CD14-positive monocyte (primary cell): Measurements from ENCODE around the gene PLXNB1. TPM values are rescaled to one million over a fixed set of nuclear protein-coding genes. Genes with fewer than 3 reads are reported as not detected.

Source experiments
- DNase-seq, 3 donors: peaks; one replicate each; pipeline ENCODE4 v3.0.0-alpha.2; 2011 to 2022
- H2AFZ ChIP-seq: 2 replicates; pipeline ENCODE4 v1.6.0; 2012; ENCODE audit warnings: mild to moderate bottlenecking, low read depth, low read length, inconsistent platforms; ENCODE audit not compliant: insufficient read depth, poor library complexity, severe bottlenecking
- H3K27ac ChIP-seq, 2 donors: 1 replicate in 1 of 2; 2 replicates in 1 of 2; pipeline ENCODE4 v1.5.1; 2012 to 2013; ENCODE audit warnings: low read length in 2 of 2, control low read depth in 1 of 2, inconsistent platforms in 1 of 2, low read depth in 1 of 2, mild to moderate bottlenecking in 1 of 2
- H3K27me3 ChIP-seq, 2 donors: one replicate each; pipeline versions ENCODE4 v1.6.0 to v1.6.1; 2011 to 2013; ENCODE audit warnings: low read length in 2 of 2; ENCODE audit not compliant: control insufficient read depth in 2 of 2, insufficient read depth in 2 of 2
- H3K36me3 ChIP-seq, 2 donors: replicated peaks in 1 of 2; 1 replicate in 1 of 2; 2 replicates in 1 of 2; pipeline versions ENCODE4 v1.5.1 to v1.6.1; 2012 to 2013; ENCODE audit warnings: low read length in 2 of 2, control low read depth in 1 of 2, inconsistent platforms in 1 of 2, mild to moderate bottlenecking in 1 of 2; ENCODE audit not compliant: insufficient read depth in 2 of 2, control insufficient read depth in 1 of 2
- H3K4me1 ChIP-seq, 2 donors: 1 replicate in 1 of 2; 2 replicates in 1 of 2; pipeline versions ENCODE4 v1.5.1 to v1.6.1; 2012 to 2013; ENCODE audit warnings: low read length in 2 of 2, control low read depth in 1 of 2, inconsistent platforms in 1 of 2, mild to moderate bottlenecking in 1 of 2, moderate library complexity in 1 of 2; ENCODE audit not compliant: insufficient read depth in 2 of 2, control insufficient read depth in 1 of 2
- H3K4me2 ChIP-seq: replicated peaks from 2 replicates; pipeline ENCODE3; 2012; ENCODE audit warnings: low read length, moderate library complexity, mild to moderate bottlenecking; ENCODE audit not compliant: poor library complexity, severe bottlenecking; ENCODE audit errors: extremely low read depth
- H3K4me3 ChIP-seq, 3 experiments: fragments of 200-600 bp in 1 of 3; sonication (generic) in 1 of 3; replicated peaks in 1 of 3; 1 replicate in 2 of 3; 2 replicates in 1 of 3; pipeline ENCODE4 v1.5.1; 2011 to 2013; ENCODE audit warnings: low read length in 3 of 3, mild to moderate bottlenecking in 3 of 3, control low read depth in 2 of 3, low read depth in 2 of 3, inconsistent platforms in 1 of 3, moderate library complexity in 1 of 3
- H3K79me2 ChIP-seq: 2 replicates; pipeline ENCODE4 v1.6.0; 2012; ENCODE audit warnings: mild to moderate bottlenecking, control low read depth, inconsistent platforms, low read length, moderate library complexity; ENCODE audit not compliant: insufficient read depth
- H3K9ac ChIP-seq: 2 replicates; pipeline ENCODE4 v1.6.0; 2017; ENCODE audit warnings: low read length, mild to moderate bottlenecking; ENCODE audit not compliant: insufficient read depth, poor library complexity, severe bottlenecking
- H3K9me3 ChIP-seq, 2 donors: replicated peaks in 1 of 2; 1 replicate in 1 of 2; 2 replicates in 1 of 2; pipeline versions ENCODE4 v1.5.1 to v1.6.1; 2012 to 2013; ENCODE audit warnings: low read length in 2 of 2, control low read depth in 1 of 2; ENCODE audit not compliant: control insufficient read depth in 1 of 2, insufficient read depth in 1 of 2
- H4K20me1 ChIP-seq: 2 replicates; pipeline ENCODE4 v1.6.0; 2012; ENCODE audit warnings: mild to moderate bottlenecking, low read length, control low read depth, moderate library complexity; ENCODE audit not compliant: insufficient read depth
- H3K27ac Mint-ChIP-seq, 7 donors: one replicate each; pipeline ENCODE4 v1.8.0; 2020; ENCODE audit warnings: mild to moderate bottlenecking in 7 of 7, mixed read lengths in 7 of 7, moderate library complexity in 6 of 7, inconsistent platforms in 2 of 7
- H3K27me3 Mint-ChIP-seq, 3 donors: one replicate each; pipeline ENCODE4 v1.8.0; 2021 to 2022; ENCODE audit warnings: low read depth in 3 of 3, mild to moderate bottlenecking in 3 of 3, mixed read lengths in 3 of 3, moderate library complexity in 3 of 3, inconsistent platforms in 1 of 3
- H3K36me3 Mint-ChIP-seq, 2 donors: one replicate each; pipeline ENCODE4 v1.8.0; 2020; ENCODE audit warnings: mixed read lengths in 2 of 2, inconsistent platforms in 1 of 2, mild to moderate bottlenecking in 1 of 2
- H3K4me1 Mint-ChIP-seq: one replicate; pipeline ENCODE4 v1.8.0; 2020; ENCODE audit warnings: mild to moderate bottlenecking, mixed read lengths
- H3K4me3 Mint-ChIP-seq, 2 donors: one replicate each; pipeline ENCODE4 v1.8.0; 2020; ENCODE audit warnings: mild to moderate bottlenecking in 2 of 2, mixed read lengths in 2 of 2, moderate library complexity in 1 of 2
- H3K9me3 Mint-ChIP-seq, 7 donors: one replicate each; pipeline ENCODE4 v1.8.0; 2020 to 2022; ENCODE audit warnings: mixed read lengths in 7 of 7, mild to moderate bottlenecking in 6 of 7, moderate library complexity in 6 of 7, inconsistent platforms in 2 of 7
- WGBS: methylation state at CpG from one replicate; pipeline ENCODE4 v1.1.5; 2013; ENCODE audit warnings: missing lambda C conversion rate; ENCODE audit not compliant: insufficient coverage; 5-methylcytosine and 5-hydroxymethylcytosine counted together
- intact Hi-C, 2 donors: fragments of 100-400 bp; cut with micrococcal nuclease; formaldehyde crosslinking; loops; one replicate each; pipeline versions ENCODE4 v1.15.0 to v1.15.1; 2023
- polyA plus RNA-seq, 3 donors: library from polyadenylated mRNA; depleted of rRNA in 1 of 3; unstranded in 2 of 3; stranded (reverse) in 1 of 3; fragments of 300-500 nt in 2 of 3; fragments of >200 nt in 1 of 3; fragmentation: Illumina TruSeq in 2 of 3; gene quantifications; 1 replicate in 2 of 3; 2 replicates in 1 of 3; pipeline ENCODE4 v1.2.3, GENCODE V29; 2012 to 2021
- TF ChIP-seq, protein P1 (sequence below): fragments of 200-600 bp; IDR thresholded peaks from one replicate; pipeline ENCODE4 v1.8.0; 2022; ENCODE audit warnings: antibody characterized with exemption, mild to moderate bottlenecking

Gene PLXNB1
- polyA plus RNA-seq, 3 donors, result 0.14 to 4.3 TPM; not detected in 1

DNA sequence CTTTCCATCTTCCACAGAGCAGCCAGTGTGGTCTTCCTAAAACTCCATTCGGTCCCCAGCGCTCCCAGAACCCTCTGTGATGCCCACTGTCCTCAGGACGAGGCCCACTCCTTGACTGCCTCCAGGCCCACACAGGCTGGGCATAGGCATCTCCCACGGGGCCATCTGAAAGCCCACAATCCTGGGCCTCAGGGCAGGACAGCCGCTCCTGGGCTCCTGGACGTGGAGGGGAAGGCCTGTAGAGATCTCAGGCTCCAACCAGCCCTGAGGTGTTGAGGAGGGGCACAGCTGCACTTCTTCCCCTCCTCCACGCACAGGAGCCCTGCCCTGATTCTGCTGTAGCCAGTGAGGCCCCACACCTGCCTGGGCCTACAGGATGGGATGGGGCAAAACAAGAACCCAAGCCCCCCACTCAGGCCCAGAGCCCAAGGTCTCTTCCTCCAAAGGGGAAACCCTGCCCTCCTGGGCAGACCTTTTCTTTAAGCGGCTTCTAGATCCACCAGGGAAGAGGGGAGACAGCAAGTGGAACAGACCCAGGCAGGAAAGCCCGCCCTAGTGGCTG lies 48.2 kb upstream of the PLXNB1 start:
- H3K27me3 ChIP-seq, result no peaks in the 10 kb centered on the region
- H3K9ac ChIP-seq, result no peak overlapping the region
- H3K4me2 ChIP-seq, result no peak overlapping the region
- no peak for DNase-seq
- H3K36me3 ChIP-seq, result peaks cover 16 to 50% of the 10 kb centered on the region in 2 donors
- Mint-ChIP-seq H3K4me1 (peaks cover 18% of the 10 kb centered on the region), H3K27me3 (peaks cover 0 to 1% (median 0%) of the 10 kb centered on the region in 3 donors), H3K9me3 (no peaks in the 10 kb centered on the region), H3K36me3 (peaks cover 44 to 71% of the 10 kb centered on the region in 2 donors), H3K4me3 (no peak overlapping the region), H3K27ac (peak overlapping the region in 2 of 7 donors; percentile 57 to 59)
- H3K27ac ChIP-seq, result no peak overlapping the region
- peaks cover 5% of the 10 kb centered on the region for H3K79me2 ChIP-seq
- intact Hi-C loops, result no loop called here
- peaks cover 8% of the 10 kb centered on the region in 2 donors for H3K4me1 ChIP-seq
- H3K4me3 ChIP-seq, result no peak overlapping the region
- H2AFZ ChIP-seq, result no peak overlapping the region
- TF ChIP-seq, protein P1, sequence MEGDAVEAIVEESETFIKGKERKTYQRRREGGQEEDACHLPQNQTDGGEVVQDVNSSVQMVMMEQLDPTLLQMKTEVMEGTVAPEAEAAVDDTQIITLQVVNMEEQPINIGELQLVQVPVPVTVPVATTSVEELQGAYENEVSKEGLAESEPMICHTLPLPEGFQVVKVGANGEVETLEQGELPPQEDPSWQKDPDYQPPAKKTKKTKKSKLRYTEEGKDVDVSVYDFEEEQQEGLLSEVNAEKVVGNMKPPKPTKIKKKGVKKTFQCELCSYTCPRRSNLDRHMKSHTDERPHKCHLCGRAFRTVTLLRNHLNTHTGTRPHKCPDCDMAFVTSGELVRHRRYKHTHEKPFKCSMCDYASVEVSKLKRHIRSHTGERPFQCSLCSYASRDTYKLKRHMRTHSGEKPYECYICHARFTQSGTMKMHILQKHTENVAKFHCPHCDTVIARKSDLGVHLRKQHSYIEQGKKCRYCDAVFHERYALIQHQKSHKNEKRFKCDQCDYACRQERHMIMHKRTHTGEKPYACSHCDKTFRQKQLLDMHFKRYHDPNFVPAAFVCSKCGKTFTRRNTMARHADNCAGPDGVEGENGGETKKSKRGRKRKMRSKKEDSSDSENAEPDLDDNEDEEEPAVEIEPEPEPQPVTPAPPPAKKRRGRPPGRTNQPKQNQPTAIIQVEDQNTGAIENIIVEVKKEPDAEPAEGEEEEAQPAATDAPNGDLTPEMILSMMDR, result no peak
- no peaks in the 10 kb centered on the region for H3K9me3 ChIP-seq
- 95% methylated on average over 6 of the region's 9 CpGs for WGBS
- peaks cover 19% of the 10 kb centered on the region for H4K20me1 ChIP-seq

DNA sequence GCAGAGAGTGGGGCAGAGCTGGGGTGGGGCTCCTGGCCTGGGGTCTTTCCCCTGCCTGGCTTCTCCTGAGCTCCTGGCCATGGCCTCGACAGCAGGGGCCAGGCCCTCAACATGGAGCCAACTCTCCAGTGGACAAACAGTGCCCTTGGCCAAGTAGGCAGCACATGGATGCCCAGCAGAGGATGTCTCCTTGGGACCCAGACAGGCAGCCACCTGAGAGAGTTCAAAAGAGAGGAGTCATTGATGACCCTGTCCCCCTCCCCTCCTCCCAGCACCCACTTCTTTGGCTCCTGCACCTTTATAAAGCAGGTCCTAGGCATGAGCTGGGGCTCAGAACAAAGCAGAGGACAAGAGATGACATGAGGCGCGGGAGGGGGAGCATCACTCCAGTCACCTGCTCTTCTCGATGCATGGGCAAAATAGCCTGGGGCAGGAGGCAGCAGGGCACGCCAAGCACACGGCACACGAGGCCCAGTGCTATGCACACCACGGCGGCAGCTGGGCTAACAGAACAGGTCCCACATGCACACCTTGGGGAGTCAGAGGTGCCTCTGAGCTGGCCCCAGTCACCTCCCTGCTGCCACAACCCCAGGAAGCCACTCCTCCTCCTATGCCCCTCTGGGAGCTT lies 46.7 kb upstream of the PLXNB1 start:
- Histone ChIP-seq H3K4me2 (no peak overlapping the region), H3K27ac (no peak overlapping the region), H3K4me3 (no peak overlapping the region), H3K79me2 (peaks cover 17% of the 10 kb centered on the region), H3K9me3 (no peaks in the 10 kb centered on the region), H3K9ac (no peak overlapping the region), H2AFZ (no peak overlapping the region), H3K4me1 (peaks cover 18 to 23% of the 10 kb centered on the region in 2 donors), H3K36me3 (peaks cover 16 to 50% of the 10 kb centered on the region in 2 donors), H4K20me1 (peaks cover 19% of the 10 kb centered on the region), H3K27me3 (no peaks in the 10 kb centered on the region)
- DNase-seq, result no peak
- no peaks in the 10 kb centered on the region for H3K9me3 Mint-ChIP-seq
- H3K4me1 Mint-ChIP-seq, result peaks cover 23% of the 10 kb centered on the region
- peaks cover 0 to under 1% (median 0%) of the 10 kb centered on the region in 3 donors for H3K27me3 Mint-ChIP-seq
- H3K36me3 Mint-ChIP-seq, result peaks cover 43 to 63% of the 10 kb centered on the region in 2 donors
- no peak overlapping the region for H3K4me3 Mint-ChIP-seq
- TF ChIP-seq, protein P1, result no peak
- H3K27ac Mint-ChIP-seq, result peak overlapping the region in 2 of 7 donors; percentile 35 to 36
- intact Hi-C loops, result no loop called here
- 96% methylated on average over 9 of the region's 9 CpGs for WGBS
